ENCODE data around the gene FAM124B. TPM values are rescaled to one million over a fixed set of nuclear protein-coding genes. Genes with fewer than 3 reads are reported as not detected.
A peak's percentile ranks its signal among the peaks of the same experiment; 100 is the strongest.

Gene FAM124B
- not detected in 2 replicates for total RNA-seq (2014; rRNA removed; shearing (Covaris generic))
- total RNA-seq (2022): not detected in 2 replicates
- percentile 6 among the genes with signal in this experiment for Bru-seq, nascent RNA
- BruChase-seq, experiment 1, labeled RNA remaining after a 6-hour chase: percentile 9 among the genes with signal in this experiment
- not detected for BruChase-seq, experiment 2, labeled RNA remaining after a 2-hour chase
- long read RNA-seq: 0 reads

GRCh38 chr2:224401641-224402342 lies at the start of gene FAM124B:
Gene FAM124B, minus strand, starts transcription at chr2:224402107. Its CDS starts 339 bp downstream, at chr2:224401768.
- no peak within 1 kb of the TSS for H3K27ac ChIP-seq (ENCODE audit: low read depth, low read length, poor library complexity, severe bottlenecking)
- peaks cover 8% of the 10 kb centered on the region for H3K4me1 ChIP-seq (ENCODE audit: insufficient read depth, low read length, poor library complexity, severe bottlenecking)
- no peak within 1 kb of the TSS for H3K4me2 ChIP-seq (ENCODE audit: low read length)
- no peaks in the 10 kb centered on the region for H3K9me2 ChIP-seq (ENCODE audit: insufficient read depth, low read length)
- H3K4me3 ChIP-seq (ENCODE audit: low read depth, low read length, poor library complexity, severe bottlenecking): no peak within 1 kb of the TSS
- peak within 1 kb of the TSS; percentile 46; the same call in 1 of the 2 replicates for H2AFZ ChIP-seq (ENCODE audit: low read length)
- H3K79me2 ChIP-seq (ENCODE audit: insufficient read depth, low read depth, low read length): no peaks in the 10 kb centered on the region
- H3K9me3 ChIP-seq (ENCODE audit: low read length): no peaks in the 10 kb centered on the region
- intact Hi-C loops (cut with micrococcal nuclease; ENCODE audit: unreplicated experiment): no loop called here
- no TSS peak for BruUV-seq (replicated peaks)
- POLR2A ChIA-PET: interaction anchor here (0.5 to 2.2 kb wide), 5 partner anchors 9 to 678 kb away, joined by 3 to 6 read pairs (median 3); no protein-coding TSS in a partner anchor
- CTCF ChIA-PET (ENCODE audit: unreplicated experiment): interaction anchor here (0.6 kb wide), 1 partner anchor 11 kb away, joined by 3 read pairs; no protein-coding TSS in a partner anchor
- no peaks in the 10 kb centered on the region for H4K20me1 ChIP-seq (ENCODE audit: insufficient read depth, low read length)
- DNase-seq (ENCODE audit: low spot score): no peak
- no peaks in the 10 kb centered on the region for H3K36me3 ChIP-seq (ENCODE audit: insufficient read depth, low read length)
- TF ChIP-seq CTCF (conservative IDR thresholded peaks at IDR 0.05; ENCODE audit: low read length) (no peak), EZH2phosphoT487 (IDR thresholded peaks at IDR 0.05; ENCODE audit: borderline replicate concordance, low read depth, low read length) (no peak)

GRCh38 chr2:224449212-224450147 lies 47.6 kb upstream of the FAM124B start:
- CTCF ChIA-PET (ENCODE audit: unreplicated experiment): no interaction called here
- Histone ChIP-seq H2AFZ (ENCODE audit: low read length) (peak overlapping the region; percentile 2; the same call in 1 of the 2 replicates), H3K27ac (ENCODE audit: low read depth, low read length, poor library complexity, severe bottlenecking) (no peak overlapping the region), H3K79me2 (ENCODE audit: insufficient read depth, low read depth, low read length) (no peaks in the 10 kb centered on the region), H3K4me3 (ENCODE audit: low read depth, low read length, poor library complexity, severe bottlenecking) (no peak overlapping the region), H4K20me1 (ENCODE audit: insufficient read depth, low read length) (no peaks in the 10 kb centered on the region), H3K9me3 (ENCODE audit: low read length) (no peaks in the 10 kb centered on the region), H3K4me2 (ENCODE audit: low read length) (no peak overlapping the region), H3K4me1 (ENCODE audit: insufficient read depth, low read length, poor library complexity, severe bottlenecking) (peaks cover 4% of the 10 kb centered on the region), H3K9me2 (ENCODE audit: insufficient read depth, low read length) (no peaks in the 10 kb centered on the region), H3K36me3 (ENCODE audit: insufficient read depth, low read length) (no peaks in the 10 kb centered on the region)
- DNase-seq (ENCODE audit: low spot score): peak; percentile 47
- no TSS peak for BruUV-seq (replicated peaks)
- intact Hi-C loops (cut with micrococcal nuclease; ENCODE audit: unreplicated experiment): loop anchor here (5.0 kb wide), 1 partner anchor 92 kb away; no protein-coding TSS in a partner anchor
- no peak for TF ChIP-seq EZH2phosphoT487 (IDR thresholded peaks at IDR 0.05; ENCODE audit: borderline replicate concordance, low read depth, low read length)
- TF ChIP-seq CTCF (conservative IDR thresholded peaks at IDR 0.05; ENCODE audit: low read length): peak; percentile 87
- POLR2A ChIA-PET: interaction anchor here (0.5 to 1.8 kb wide), 7 partner anchors 10 to 605 kb away, joined by 3 to 4 read pairs (median 3); no protein-coding TSS in a partner anchor

Measured in OCI-LY7 (cell line).